Vagina (tissue), 2 donors: ENCODE data around the gene MAP4K4. TPM values are rescaled to one million over a fixed set of nuclear protein-coding genes. Genes with fewer than 3 reads are reported as not detected.

Experiments used
- DNase-seq, 2 donors: peaks; one replicate each; pipeline ENCODE4 v3.0.0-alpha.2; 2017; ENCODE audit errors: extremely low spot score in 2 of 2
- H3K27ac ChIP-seq: fragments of 200-600 bp; sonication (generic); one replicate; pipeline ENCODE4 v1.5.1; 2019
- H3K27me3 ChIP-seq: fragments of 200-600 bp; sonication (generic); one replicate; pipeline ENCODE4 v1.5.1; 2019
- H3K36me3 ChIP-seq, 2 donors: fragments of 200-600 bp; sonication (generic); one replicate each; pipeline ENCODE4 v1.5.1; 2017 to 2019
- H3K4me1 ChIP-seq: fragments of 200-600 bp; sonication (generic); one replicate; pipeline ENCODE4 v1.5.1; 2019
- H3K4me3 ChIP-seq, 2 donors: fragments of 200-600 bp; sonication (generic); 1 replicate in 1 of 2; 2 replicates in 1 of 2; pipeline ENCODE4 v1.5.1; 2016 to 2019
- H3K9me3 ChIP-seq: fragments of 200-600 bp; sonication (generic); one replicate; pipeline ENCODE4 v1.5.1; 2019
- CTCF ChIP-seq, 3 experiments: fragments of 450-650 bp in 2 of 3; fragments of 200-600 bp in 1 of 3; sonication (generic) in 1 of 3; IDR thresholded peaks; one replicate each; pipeline ENCODE4 v1.5.1; 2017 to 2019; ENCODE audit warnings: antibody characterized with exemption in 3 of 3, mild to moderate bottlenecking in 2 of 3, moderate library complexity in 2 of 3
- POLR2A ChIP-seq, 2 donors: fragments of 450-650 bp; IDR thresholded peaks; one replicate each; pipeline ENCODE4 v1.6.1; 2017; ENCODE audit warnings: antibody characterized with exemption in 2 of 2, mild to moderate bottlenecking in 2 of 2, moderate library complexity in 2 of 2
- POLR2AphosphoS5 ChIP-seq, 2 donors: sonication (generic); formaldehyde crosslinking; IDR thresholded peaks; one replicate each; pipeline ENCODE4 v1.9.0; 2017; ENCODE audit warnings: antibody characterized with exemption in 2 of 2, mild to moderate bottlenecking in 2 of 2, low read depth in 1 of 2; ENCODE audit not compliant: insufficient read depth in 1 of 2
- intact Hi-C: fragments of 100-400 bp; cut with DNase I; formaldehyde crosslinking; loops from one replicate; pipeline ENCODE4 v1.15.1; 2023
- total RNA-seq: library from RNA; depleted of rRNA; stranded (reverse); fragments of >200 nt; gene quantifications from one replicate; pipeline ENCODE4 v1.2.3, GENCODE V29; 2016

Gene MAP4K4
- total RNA-seq, 1 donor from 2014 or later, result 75.9 TPM

DNA sequence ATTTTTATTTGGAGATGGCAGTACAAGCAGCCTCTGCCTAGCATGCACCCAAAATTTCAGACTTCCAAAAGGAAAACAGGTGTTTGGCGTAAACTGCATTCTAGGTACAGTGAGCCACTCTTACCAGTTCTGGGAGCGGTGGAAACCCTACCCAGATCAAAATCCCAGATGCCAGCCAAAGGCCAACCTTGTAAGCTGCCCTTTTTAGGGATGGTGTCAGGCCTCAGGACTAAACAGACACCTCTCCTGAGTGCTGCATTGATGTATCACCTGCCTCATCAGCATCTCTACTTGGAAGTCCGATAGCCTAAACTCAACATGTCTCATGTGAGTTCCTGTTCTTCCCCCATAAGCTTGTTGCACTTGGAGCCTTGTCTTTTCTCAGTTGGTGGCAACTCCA, 104.0 kb downstream of the MAP4K4 start:
- no peak overlapping the region for H3K27ac ChIP-seq
- H3K4me3 ChIP-seq, result no peak overlapping the region
- intact Hi-C loops, result no loop called here
- no peaks in the 10 kb centered on the region for H3K27me3 ChIP-seq
- no peaks in the 10 kb centered on the region for H3K9me3 ChIP-seq
- H3K36me3 ChIP-seq, result no peaks in the 10 kb centered on the region
- DNase-seq, result no peak
- peaks cover 72% of the 10 kb centered on the region for H3K4me1 ChIP-seq
- TF ChIP-seq CTCF (IDR thresholded peaks at IDR 0.05), result no peak
- no peak for TF ChIP-seq POLR2AphosphoS5 (IDR thresholded peaks at IDR 0.05; ENCODE audit: insufficient read depth in 1 of 2, low read depth in 1 of 2)
- TF ChIP-seq POLR2A (IDR thresholded peaks at IDR 0.05), result no peak

DNA sequence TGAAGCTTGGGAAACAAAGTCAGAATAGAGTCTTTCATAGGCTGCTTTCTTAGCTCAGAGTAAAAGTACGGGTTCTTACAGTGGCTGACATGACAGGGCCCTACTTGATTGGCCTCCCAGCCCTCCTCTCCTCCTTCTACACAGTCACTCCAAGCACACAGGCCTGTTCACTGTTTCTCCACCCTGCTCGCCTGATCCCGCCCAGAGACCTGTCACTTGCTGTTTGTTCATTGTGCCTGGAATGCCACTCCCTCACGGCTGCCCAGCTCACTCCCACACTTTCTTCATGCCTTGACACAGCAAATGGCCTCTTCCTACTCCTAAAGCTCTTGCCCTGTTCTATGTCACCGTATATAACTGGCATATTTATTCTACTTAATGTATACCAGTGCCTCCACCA, 104.8 kb downstream of the MAP4K4 start:
- H3K4me1 ChIP-seq, result peaks cover 77% of the 10 kb centered on the region
- no peak overlapping the region for H3K4me3 ChIP-seq
- H3K36me3 ChIP-seq, result no peaks in the 10 kb centered on the region
- H3K27me3 ChIP-seq, result no peaks in the 10 kb centered on the region
- intact Hi-C loops, result no loop called here
- TF ChIP-seq POLR2AphosphoS5 (IDR thresholded peaks at IDR 0.05; ENCODE audit: insufficient read depth in 1 of 2, low read depth in 1 of 2), result peak in 1 of 2 donors; percentile 12
- TF ChIP-seq CTCF (IDR thresholded peaks at IDR 0.05), result no peak
- no peak for DNase-seq
- no peaks in the 10 kb centered on the region for H3K9me3 ChIP-seq
- no peak overlapping the region for H3K27ac ChIP-seq

DNA sequence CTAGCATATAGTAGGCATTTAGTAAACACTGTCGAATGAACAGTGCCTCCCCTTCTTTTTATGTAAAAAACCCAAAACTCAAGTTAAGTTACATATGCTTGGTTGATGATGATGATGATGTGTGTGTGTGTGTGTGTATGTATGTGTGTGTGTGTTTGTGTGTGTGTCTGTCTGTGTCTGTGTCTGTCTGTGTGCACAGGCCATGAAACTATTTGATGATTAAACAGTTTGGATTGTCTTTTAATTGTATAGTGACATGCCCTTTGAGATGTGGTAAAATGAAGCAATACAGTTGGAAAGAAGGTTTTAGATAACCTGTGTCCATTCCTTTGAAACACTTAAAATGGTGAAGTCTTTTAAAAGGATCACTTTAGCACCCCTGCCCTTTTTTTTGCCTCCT, 105.6 kb downstream of the MAP4K4 start:
- DNase-seq, result no peak
- H3K27ac ChIP-seq, result no peak overlapping the region
- peaks cover 81% of the 10 kb centered on the region for H3K4me1 ChIP-seq
- intact Hi-C loops, result no loop called here
- no peak overlapping the region for H3K4me3 ChIP-seq
- no peaks in the 10 kb centered on the region for H3K9me3 ChIP-seq
- H3K36me3 ChIP-seq, result no peaks in the 10 kb centered on the region
- no peaks in the 10 kb centered on the region for H3K27me3 ChIP-seq
- TF ChIP-seq POLR2AphosphoS5 (IDR thresholded peaks at IDR 0.05; ENCODE audit: insufficient read depth in 1 of 2, low read depth in 1 of 2), result no peak
- TF ChIP-seq POLR2A (IDR thresholded peaks at IDR 0.05), result no peak
- TF ChIP-seq CTCF (IDR thresholded peaks at IDR 0.05), result no peak

DNA sequence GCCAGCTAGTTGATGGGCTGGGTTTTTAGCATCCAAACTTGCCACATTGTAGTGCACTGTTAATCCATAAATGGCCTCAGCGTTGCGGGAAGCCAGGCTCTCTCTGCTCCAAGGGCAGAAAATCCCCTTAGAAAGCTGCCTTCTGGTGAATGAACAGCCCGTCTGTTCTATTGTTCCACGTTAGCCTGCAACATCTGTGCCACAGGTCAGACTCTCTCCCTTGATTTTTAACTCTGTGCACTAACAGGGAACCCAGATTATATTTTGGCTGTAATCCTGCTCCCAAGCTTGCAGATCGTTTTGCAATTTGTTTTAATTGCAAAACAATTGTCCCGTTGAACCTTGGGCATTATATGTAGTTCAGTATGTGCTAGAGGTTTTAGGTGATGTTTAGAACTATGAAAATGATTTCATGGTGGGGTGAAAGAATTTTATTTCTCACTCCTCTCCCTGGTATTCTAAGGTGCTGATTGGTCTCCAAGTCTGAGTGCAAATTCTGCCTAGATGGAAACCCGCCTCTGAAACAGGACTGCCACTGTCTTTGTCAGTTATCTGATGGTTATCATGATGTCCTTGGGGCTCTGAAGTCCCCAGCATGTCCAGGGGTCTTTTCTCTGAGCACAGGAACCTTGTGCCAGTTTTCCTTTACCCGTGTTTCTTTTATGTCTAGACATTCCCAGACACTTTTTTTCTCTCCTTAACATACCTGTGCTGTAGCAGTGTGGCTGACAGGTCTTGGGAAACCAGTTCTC, 106.6 kb downstream of the MAP4K4 start:
- TF ChIP-seq POLR2AphosphoS5 (IDR thresholded peaks at IDR 0.05; ENCODE audit: insufficient read depth in 1 of 2, low read depth in 1 of 2) (no peak), POLR2A (IDR thresholded peaks at IDR 0.05) (no peak), CTCF (IDR thresholded peaks at IDR 0.05) (no peak)
- DNase-seq, result no peak
- intact Hi-C loops, result no loop called here
- H3K27ac ChIP-seq, result no peak overlapping the region
- H3K4me1 ChIP-seq, result peaks cover 73% of the 10 kb centered on the region
- H3K4me3 ChIP-seq, result no peak overlapping the region
- H3K36me3 ChIP-seq, result no peaks in the 10 kb centered on the region
- no peaks in the 10 kb centered on the region for H3K9me3 ChIP-seq
- no peaks in the 10 kb centered on the region for H3K27me3 ChIP-seq
